ENCODE measurements around the gene GSDMA.
A peak's percentile ranks its signal among the peaks of the same experiment; 100 is the strongest.
"Not testable (repeated sequence)": the region's sequence is repeated elsewhere in the genome, so short reads cannot be mapped to it uniquely, and the experiment has no call there.

Gene GSDMA

DNA sequence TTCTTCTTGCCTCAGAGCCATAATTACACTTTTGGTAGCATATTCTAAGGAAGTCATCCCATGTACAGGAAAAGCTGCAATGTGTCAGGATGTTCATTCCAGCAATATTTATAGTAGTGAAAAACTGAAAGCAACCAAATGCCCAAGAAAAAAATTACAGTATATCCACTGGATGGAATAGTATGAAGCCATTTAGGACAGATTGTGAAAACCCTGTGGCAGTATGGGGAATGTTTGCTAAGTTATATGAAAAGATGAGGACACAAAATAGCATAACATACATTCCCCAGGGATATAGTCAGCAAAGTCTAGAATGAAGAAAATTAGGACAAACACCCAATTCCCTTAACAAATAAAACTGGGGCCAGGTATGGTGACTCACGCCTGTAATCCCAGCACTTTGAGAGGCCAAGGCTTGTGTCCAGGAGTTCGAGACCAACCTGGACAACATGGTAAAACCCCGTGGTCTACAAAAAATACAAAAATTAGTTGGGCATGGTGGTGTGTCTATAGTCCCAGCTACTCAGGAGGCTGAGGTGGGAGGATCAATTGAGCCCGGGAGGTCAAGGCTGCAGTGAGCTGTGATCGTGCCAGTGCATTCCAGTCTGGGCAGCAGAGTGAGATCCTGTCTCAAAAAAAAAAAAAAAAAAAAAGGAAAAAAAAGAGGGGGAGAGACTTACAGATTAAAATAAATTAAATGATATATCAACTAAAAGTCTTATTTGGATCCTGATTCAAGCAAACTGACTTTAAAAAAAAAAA is 33.0 kb upstream of the GSDMA start:
- no peak for DNase-seq

GRCh38 chr17:39933912-39934311 is 28.9 kb upstream of the GSDMA start:
- DNase-seq: no peak

DNA sequence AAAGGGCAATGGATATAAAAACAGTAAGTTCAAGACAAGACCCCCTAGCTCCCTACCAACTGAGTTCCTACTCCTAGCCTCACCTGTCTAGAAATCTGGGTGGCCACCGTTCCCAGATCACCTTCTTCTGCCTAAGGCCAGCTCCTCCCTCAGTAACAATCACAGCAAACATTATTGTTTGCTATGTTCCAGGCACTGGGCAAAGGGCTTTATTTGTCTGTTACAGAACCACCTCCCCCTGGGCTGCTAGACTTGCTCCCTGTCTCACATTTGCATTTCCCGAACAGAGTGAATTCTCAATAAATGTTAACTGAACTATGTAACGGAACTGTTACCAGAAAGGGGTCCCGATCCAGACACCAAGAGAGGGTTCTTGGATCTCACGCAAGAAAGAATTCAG is 28.5 kb upstream of the GSDMA start:
- no peak for DNase-seq

- no peak for DNase-seq
Observed at GRCh38 chr17:39935909-39936308, 26.9 kb upstream of the GSDMA start.

- no peak for DNase-seq
Observed at GRCh38 chr17:39937447-39937846, 25.4 kb upstream of the GSDMA start.

DNA sequence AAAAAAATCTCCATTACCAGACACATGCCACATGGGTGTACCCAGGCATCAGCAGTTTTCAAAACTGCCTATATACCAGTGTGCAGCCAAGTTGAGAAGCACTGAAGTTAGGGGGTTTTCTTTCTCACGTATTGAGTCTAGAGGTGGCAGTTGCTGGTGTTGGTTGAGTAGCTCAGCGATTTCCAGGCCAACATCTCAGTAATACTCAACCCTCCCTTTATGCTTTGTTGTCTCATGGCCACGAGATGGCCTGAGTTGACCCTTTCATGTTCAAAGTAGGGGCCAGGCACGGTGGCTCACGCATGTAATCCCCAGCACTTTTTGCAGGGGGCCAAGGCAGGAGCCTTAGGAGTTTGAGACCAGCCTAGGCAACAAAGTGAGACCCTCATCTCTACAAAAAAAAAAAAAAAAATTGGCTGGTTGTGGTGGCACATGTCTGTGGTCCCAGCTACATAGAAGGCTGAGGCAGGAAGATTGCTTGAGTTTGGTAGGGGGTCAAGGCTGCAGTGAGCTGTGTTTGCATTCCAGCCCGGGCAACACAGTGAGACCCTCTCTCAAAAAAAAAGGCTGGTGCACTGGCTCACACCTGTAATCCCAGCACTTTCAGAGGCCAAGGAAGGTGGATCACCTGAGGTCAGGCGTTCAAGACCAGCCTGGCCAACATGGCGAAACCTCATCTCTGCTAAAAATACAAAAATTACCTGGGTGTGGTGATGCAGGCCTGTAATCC is 24.5 kb upstream of the GSDMA start:
- DNase-seq: no peak

DNA sequence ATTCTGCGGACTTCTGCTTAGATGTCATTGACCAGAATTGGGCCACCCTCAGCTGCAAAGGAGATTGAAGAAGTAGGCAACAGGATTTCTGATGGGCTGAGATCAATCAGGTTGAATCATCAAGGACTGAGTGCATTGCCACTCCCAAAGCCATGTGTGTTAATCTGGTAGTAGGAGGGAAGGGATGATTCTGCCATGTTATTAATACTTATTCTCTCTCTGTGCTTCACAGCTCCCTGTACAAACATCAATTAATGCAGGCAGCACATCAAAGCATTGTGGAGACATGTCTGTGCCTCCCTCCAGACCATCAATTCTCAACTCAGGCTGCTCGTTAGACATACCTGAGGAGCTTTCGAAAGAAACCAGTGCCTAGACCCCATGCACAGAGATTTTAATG is 23.7 kb upstream of the GSDMA start:
- DNase-seq: no peak

DNA sequence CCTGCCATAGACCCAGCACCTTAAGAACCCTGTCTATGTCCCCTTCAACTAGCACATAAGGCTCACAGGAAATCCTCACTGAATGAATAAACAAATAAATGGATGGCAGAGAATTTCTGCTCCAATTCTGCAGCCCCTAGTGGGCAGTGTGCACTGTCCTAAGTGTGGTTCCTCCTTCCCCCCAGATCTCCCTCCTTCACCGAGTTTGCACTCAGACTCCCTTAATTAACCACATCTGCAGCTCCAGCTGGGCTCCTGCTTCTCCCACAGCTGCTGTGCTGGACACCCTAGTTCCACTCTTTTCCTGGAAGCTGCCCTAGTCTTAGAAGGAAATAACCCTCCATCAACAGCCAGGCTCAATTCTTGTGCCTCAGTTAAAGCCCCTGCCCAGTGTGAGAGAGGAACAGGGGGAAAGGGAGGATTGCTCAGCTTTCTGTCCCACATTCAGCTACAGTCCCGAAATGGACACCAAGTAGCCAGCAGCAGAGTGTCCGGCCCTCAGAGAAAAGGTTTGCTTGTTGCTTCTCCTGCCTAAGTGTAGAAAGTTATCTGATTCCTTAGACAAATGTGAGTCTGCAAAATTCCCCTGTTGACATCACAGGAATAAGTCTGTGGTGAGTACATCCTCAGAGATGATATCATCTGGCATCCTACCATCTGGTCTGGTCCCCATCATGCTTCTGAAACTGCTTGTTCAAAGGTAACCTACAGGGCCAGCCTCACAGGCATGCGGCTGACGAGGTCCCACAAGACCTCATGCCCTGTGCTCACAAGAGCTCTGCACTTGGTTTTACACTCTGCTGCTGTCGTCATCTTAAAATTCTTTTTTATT is 23.0 kb upstream of the GSDMA start:
- DNase-seq: peak; percentile 55

DNA sequence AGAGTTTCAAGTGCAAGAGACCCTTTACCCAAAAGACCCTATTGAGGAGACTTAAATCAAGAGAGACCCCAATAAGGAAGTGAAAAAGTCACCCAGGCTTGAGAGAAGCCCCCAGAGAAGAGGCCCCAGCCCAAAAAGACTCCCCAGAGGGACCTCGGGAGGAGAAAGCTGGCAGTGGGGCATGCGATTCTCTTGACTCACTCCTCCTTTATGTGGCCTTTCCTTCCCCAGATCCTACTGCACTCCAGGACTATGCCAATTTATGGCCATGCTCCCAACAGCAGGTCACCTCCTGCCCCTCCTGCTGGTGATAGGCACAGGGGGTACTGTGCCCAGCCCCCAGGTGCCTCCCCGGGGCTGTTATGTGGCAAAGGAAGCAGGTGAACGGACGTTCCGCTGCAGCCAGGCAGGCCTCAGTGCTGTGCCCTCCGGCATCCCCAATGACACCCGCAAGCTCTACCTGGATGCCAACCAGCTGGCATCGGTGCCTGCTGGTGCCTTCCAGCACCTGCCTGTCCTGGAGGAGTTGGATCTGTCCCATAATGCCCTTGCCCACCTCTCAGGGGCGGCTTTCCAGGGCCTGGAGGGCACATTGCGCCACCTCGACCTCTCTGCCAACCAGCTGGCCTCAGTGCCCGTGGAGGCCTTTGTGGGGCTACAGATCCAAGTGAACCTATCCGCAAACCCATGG is 19.0 kb upstream of the GSDMA start:
- no peak for DNase-seq

- DNase-seq: no peak
Observed at GRCh38 chr17:39944393-39944711, 18.5 kb upstream of the GSDMA start.

DNA sequence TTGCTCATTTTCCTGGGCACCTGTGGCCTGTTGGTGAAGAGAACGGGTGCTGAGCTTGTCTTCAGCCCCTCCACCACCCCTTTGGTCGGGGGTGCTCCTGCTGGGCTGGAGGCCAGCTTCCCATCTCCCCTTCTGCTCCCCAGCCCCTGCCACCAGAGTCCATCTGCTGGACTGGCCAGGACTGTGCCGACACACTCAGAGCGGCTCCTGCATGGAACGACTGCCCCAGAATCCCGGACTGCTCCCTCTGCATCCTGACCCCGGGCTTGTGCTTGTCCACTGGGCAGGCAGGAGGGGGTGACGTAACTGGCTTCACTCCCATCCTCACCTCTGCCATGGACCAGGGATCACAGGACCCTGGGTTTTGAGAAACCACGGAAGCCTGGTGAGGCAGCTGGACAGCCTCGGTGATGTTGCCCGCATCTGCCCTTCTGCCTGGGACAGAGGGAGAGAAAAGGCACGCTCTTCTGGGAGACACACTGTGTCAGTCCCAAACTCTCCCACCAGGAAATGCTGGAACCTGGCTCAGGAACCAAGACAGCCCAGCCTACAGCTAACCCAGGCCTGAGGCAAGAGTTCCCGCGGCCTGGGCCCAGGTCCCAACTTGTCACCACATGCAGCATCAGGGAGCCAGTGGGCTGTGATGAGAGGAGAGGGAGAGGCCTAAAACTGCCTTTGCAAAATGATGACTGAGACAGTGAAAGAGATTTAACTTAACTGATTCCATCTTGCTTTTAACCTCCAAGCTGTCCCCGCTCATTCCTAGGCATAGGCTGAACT is 16.1 kb upstream of the GSDMA start:
- DNase-seq: no peak

DNA sequence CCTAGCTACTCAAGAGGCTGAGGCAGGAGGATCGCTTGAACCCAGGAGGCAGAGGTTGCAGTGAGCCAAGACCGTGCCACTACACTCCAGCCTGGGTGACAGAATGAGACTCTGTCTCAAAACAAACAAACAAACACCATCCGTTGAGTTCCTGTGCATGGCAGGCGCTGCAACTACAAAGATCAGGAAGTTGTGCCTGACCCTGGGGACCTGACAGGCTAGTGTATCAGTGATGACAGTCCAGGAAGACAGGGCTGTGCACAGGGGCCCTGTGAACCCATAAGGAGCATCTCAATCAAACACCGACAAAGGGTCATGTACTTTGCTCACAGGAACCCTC is 14.3 kb upstream of the GSDMA start:
- not testable (repeated sequence) for DNase-seq

GRCh38 chr17:39949028-39949427 is 13.8 kb upstream of the GSDMA start:
- no peak for DNase-seq

DNA sequence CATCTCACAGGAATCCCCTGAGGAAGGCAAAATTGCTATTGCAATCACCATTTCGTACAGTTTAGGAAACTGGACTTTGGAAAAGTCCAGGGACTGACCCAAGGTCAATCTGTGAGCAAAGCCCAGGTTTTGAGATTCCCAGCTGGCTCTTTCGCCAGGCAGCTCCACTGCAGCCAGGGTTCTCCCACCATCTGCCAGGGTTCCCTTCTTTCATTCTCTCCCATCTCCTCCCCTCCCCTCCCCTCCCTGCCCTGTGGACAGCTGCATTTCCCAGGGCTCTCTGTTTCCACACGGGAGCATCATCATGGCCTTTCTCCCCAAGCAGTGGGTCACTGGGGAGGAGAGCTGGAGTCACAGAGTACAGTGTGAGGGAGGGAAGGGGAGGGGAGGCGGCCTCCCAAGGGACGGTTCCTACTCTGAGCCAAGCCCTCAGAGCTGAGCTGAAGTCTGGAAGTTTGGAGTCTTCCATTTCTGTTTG is 11.9 kb upstream of the GSDMA start:
- DNase-seq: no peak

DNA sequence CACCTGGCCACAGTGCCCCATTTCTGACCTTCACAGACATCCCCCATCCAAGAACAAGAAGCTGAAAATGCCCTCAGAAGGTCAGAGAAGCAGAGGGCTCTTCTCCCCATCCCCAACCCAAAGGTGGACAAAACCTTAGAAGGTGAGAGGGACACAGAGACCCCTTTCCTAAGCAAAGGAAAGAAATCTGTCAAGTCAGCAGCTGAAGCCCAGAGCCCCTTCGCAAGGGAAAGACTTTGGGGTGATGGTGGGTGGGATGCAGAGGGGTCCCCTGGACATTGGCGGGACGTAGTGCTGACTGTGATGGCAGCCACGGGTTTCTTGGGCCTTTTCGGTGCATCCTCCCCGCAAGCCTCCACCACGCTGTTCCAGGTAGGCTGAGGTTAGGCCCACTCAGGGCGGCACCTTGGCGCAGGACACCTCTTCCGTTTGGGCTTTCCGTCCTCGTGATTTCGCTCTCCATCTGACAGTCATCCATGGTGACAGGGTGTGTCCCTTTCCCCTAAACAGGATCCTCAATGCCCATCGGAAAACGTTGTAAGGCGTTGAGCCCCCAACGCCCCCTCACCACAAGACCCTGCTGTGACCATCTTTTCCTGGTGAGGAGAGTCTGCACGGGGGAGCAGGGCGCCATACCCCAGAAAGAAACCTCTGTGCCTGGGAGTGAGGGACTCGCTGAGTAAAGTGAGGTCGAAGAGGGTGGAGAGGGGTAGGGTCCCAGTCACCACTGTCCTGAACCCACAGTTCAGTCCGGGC is 10.7 kb upstream of the GSDMA start:
- DNase-seq: no peak

- peak; percentile 91 for DNase-seq
Observed at GRCh38 chr17:39952680-39953470, 9.9 kb upstream of the GSDMA start.

DNA sequence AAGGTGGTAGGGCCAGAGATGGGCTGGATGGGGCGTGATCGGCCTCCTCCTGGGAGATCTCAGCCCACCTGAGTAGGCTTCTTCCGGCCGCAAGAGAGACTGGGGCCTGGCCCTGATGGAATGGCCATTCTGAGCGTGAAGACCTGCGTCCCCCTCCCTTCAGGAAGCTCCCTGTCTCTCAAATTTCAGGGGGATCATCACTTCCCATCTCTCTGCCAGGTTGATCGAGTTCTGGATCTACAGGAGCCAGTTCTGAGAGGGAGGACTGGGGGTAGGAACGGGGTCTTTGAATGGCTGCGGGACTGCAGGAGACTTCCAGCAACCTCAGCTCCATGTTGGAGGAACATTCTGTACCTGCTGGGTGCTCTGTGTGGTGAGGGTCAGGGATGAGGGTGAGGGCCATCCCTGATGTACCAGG is 9.3 kb upstream of the GSDMA start:
- DNase-seq: no peak

GRCh38 chr17:39954876-39955275 is 7.9 kb upstream of the GSDMA start:
- DNase-seq: no peak

GRCh38 chr17:39955726-39956225 is 7.0 kb upstream of the GSDMA start:
- DNase-seq: no peak

DNA sequence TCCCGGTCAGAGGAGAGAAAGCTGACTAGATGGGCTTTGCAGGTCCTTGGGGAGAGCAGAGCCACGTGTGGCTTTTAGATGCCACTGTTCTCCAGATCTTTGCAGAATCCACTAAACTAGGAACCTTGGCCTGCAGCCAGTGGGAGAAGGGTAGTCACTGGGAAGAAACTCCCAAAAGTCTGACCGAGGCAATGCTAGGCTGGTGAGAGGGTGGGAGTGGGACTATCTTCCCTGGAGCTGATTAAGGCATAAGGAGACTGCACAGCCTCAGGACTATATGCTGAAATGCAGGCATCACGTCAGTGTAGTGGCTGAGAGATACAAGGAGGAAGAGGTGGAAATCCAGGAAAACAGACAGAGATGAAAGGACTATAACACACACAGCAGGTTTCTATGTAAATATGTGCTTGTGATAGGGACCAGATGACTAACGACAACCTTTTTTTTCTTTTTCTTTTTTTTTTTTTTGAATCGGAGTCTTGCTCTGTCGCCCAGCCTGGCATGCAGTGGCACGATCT is 2.2 kb upstream of the GSDMA start:
- no peak for DNase-seq
